ENCODE measurements around the gene DHRS4.

DNA sequence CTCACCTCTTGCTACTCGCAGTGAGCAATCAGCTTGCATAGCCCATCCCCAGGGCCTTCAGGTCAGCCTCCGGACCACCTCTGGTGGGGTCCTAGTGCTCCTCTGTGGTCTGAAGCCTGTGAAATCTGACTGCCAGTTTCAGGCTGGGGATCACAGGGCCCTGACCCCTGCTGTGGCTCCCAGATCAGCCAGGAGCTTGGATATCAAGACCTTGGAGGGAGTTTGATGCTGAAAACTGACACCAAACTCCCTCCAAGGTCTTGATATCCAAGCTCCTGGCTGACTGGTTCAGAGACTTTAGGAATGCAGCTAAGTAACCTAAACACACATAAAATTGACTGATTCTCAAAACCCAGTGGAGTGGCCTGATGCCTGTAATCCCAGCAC, 19.8 kb upstream of the DHRS4 start:
- TF ChIP-seq, protein P1, sequence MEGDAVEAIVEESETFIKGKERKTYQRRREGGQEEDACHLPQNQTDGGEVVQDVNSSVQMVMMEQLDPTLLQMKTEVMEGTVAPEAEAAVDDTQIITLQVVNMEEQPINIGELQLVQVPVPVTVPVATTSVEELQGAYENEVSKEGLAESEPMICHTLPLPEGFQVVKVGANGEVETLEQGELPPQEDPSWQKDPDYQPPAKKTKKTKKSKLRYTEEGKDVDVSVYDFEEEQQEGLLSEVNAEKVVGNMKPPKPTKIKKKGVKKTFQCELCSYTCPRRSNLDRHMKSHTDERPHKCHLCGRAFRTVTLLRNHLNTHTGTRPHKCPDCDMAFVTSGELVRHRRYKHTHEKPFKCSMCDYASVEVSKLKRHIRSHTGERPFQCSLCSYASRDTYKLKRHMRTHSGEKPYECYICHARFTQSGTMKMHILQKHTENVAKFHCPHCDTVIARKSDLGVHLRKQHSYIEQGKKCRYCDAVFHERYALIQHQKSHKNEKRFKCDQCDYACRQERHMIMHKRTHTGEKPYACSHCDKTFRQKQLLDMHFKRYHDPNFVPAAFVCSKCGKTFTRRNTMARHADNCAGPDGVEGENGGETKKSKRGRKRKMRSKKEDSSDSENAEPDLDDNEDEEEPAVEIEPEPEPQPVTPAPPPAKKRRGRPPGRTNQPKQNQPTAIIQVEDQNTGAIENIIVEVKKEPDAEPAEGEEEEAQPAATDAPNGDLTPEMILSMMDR (IDR thresholded peaks at IDR 0.05): no peak
- no peak for TF ChIP-seq POLR2A (IDR thresholded peaks at IDR 0.05)
